Sciatic nerve (tissue), 2 donors: ENCODE results near the gene CANT1. TPM values are rescaled to one million over a fixed set of nuclear protein-coding genes. Genes with fewer than 3 reads are reported as not detected.
A peak's percentile ranks its signal among the peaks of the same experiment; 100 is the strongest.

Experiments
- ATAC-seq: fragments of 200-7000 bp; cut with Tn5 transposase; one replicate; pipeline ENCODE4 v1.9.1; 2020; ENCODE audit warnings: mild to moderate bottlenecking, moderate library complexity
- DNase-seq: peaks from one replicate; pipeline ENCODE4 v3.0.0-alpha.2; 2020; ENCODE audit warnings: low spot score
- intact Hi-C: fragments of 100-400 bp; cut with DNase I; formaldehyde crosslinking; loops from one replicate; pipeline ENCODE4 v1.14.2; 2022
- total RNA-seq: library from RNA; stranded (reverse); fragmentation: NEBNext Ultra II Directional; extraction: Animal tissue kit (Norgen Biotek cat#: 25700); gene quantifications from one replicate; pipeline ENCODE4 v1.2.1, GENCODE V29; 2021
- donor health status: DM: no; HTN: no; CAD: no.
- donor health status: DM: no; HTN: no; CAD: no.

The CANT1 gene
- total RNA-seq, 1 donor from 2014 or later, result 28.9 TPM

- DNase-seq (peak; percentile 56), ATAC-seq (no peak)
- intact Hi-C loops, result no loop called here
Observed at GRCh38 chr17:79045001-79045729, 35.6 kb upstream of the CANT1 start.

- DNase-seq (no peak), ATAC-seq (no peak)
- intact Hi-C loops, result no loop called here
Observed at GRCh38 chr17:79044462-79044861, 34.9 kb upstream of the CANT1 start.

DNA sequence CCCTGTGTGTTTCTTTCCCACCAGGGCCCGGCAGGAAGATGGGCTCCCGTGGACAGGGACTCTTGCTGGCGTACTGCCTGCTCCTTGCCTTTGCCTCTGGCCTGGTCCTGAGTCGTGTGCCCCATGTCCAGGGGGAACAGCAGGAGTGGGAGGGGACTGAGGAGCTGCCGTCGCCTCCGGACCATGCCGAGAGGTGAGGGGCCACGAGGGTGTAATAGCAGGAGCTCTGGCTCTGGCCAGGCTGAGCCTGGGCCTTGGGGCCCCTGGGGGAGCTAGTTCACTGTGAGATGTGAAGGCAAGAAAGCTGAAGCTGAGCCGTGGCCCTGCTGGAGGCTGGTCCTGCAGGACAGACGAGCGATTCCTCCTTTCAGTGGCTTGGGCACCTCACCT lies 34.4 kb upstream of the CANT1 start:
- DNase-seq (no peak), ATAC-seq (no peak)
- intact Hi-C loops, result no loop called here

DNA sequence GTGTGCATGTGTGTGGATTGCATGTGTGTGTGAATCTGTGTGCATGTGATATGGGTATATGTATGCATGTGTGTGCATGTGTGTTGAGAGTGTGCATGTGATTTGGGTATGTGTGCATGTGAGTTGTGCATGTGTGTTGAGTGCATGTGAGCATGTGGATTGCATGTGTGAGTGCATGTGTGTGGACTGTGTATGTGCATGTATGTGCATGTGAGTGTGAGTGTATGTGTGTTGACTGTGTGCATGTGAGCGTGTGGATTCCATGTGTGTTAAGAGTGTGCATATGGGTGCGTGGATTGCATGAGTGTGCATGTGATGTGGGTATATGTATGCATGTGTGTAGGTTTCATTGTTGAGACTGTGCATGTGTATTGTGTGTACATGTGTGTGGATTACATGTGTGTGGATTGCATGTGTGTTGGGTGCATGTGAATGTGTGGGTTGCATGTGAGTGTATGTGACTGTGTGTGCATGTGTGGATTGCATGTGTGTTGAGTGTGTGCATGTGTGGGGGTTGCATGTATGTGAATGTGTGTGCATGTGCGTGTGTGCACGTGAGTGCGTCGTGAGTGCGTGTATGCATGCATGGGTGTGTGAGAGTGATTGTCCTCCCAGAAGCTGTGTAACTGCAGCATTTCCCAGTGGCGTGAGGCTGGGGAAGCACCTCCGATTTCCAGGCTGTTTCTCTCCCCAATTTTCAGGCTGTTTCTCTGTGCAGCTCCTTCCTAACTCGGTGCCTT lies 33.8 kb upstream of the CANT1 start:
- DNase-seq (no peak), ATAC-seq (no peak)
- intact Hi-C loops, result no loop called here

- DNase-seq (peak; percentile 81), ATAC-seq (no peak)
- intact Hi-C loops, result no loop called here
Observed at GRCh38 chr17:79042421-79043190, 33.0 kb upstream of the CANT1 start.

DNA sequence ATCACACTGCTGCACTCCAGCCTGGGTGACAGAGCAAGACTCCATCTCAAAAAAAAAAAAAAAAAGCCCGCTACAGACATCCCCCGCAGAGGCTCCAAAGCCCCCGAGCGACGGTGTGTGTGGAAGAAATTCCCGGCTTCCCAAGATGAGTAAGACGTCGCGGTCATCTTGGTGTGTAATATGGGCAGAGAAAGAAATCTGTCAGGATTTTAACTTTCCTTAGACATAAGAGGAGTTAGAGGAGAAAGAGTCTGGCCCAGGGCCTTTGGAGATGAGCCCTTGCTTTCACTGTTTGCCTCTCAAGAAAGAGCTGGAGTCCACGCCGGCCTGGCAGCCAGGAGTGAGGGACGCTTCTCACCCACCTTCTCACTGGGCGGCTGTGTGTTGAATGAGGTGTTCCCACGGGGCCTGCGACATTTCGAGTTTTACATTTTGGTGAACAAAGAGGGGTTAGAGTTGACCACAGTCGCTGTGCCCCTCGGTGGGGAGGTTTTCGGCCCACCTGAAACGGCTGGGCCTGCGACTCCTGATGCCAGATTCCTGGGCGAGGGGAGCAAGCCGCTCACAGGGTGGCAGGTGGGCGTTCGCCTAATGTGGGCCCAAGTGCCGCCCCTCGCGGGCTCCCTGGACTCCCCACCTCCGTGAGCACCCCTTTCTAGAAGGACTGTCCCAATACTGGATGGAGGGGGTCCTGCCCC lies 32.3 kb upstream of the CANT1 start:
- intact Hi-C loops, result no loop called here
- ATAC-seq (no peak), DNase-seq (no peak)

DNA sequence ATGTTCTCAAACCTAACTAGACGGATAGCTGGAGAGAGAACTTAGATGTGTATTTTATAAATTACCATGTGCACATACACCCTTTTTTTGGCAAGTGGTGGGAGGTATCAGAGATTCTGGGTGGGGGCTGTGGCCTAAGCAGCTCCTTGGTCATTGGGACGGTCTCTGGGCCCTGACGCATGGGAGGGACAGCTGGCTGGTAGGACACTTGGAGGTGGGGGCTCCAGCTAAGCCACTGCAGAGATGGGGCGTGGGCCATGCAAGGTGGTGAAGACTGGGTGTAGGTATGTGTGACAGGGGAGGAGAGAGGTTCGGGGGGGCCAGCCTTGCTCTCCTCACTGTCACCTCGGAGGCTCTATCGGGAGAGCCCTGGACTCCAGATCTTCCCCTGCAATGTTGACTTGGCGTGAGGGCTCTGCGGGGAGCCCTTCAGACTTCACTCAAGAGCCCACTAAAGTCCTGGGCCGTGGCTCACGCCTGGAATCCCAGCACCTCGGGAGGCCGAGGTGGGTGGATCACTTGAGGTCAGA lies 31.5 kb upstream of the CANT1 start:
- intact Hi-C loops, result no loop called here
- no peak for DNase-seq
- ATAC-seq, result no peak

DNA sequence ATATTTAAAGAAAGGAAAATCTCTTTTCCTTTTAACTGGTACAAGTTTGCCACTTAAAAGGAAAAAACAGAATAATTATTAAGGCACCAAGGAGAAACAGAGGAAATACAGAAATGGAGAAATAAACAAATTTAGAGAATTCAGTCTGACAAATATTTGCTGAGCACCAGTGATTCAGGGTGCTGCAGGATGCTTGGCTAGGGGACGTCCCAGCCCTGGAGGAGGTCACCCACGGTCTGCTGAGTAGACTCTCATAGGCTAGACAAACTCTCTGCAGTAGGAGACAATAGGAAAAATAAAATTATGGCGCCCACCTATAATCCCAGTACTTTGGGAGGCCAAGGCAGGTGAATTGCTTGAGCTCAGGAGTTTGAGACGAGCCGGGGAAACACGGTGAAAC lies 30.3 kb upstream of the CANT1 start:
- intact Hi-C loops, result no loop called here
- ATAC-seq, result no peak
- DNase-seq, result no peak

DNA sequence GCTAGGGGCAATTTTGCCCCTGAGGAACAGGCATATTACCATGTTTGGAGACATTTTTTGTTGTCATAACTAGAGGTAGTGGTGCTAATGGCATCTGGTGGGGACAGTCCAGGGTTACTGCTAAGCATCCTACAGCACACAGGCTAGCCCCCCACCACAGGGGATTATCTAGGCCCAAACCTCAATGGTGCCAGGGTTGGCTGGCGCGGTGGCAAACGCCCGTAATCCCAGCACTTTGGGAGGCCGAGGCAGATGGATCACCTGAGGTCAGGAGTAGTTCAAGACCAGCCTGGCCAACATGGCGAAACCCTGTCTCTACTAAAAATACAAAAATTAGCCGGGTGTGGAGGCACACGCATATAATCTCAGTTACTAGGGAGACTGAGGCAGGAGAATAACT lies 29.6 kb upstream of the CANT1 start:
- DNase-seq (no peak), ATAC-seq (no peak)
- intact Hi-C loops, result no loop called here

- ATAC-seq, result peak; percentile 70
- intact Hi-C loops, result no loop called here
- peak; percentile 57 for DNase-seq
Observed at GRCh38 chr17:79038545-79039135, 29.1 kb upstream of the CANT1 start.

DNA sequence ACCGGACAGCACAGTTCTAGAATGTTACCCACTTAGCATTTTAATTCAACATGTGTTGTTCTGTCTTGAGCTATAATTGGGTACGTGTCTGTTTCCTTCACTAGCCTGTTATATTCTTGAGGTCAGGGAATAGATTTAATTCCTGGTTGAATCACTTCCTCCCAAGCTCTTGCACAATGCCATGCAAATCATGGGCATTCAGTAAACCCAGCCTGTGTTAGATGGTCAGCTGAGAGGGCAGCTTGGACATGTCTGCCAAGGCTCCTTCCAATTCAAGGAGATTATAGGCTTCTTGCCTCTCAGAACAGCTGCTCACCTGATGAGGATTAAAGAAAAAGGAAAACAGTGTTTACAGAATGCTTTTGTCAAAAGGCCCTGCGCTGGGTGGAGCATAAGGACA lies 27.0 kb upstream of the CANT1 start:
- intact Hi-C loops, result no loop called here
- DNase-seq (peak; percentile 51), ATAC-seq (peak; percentile 35)

DNA sequence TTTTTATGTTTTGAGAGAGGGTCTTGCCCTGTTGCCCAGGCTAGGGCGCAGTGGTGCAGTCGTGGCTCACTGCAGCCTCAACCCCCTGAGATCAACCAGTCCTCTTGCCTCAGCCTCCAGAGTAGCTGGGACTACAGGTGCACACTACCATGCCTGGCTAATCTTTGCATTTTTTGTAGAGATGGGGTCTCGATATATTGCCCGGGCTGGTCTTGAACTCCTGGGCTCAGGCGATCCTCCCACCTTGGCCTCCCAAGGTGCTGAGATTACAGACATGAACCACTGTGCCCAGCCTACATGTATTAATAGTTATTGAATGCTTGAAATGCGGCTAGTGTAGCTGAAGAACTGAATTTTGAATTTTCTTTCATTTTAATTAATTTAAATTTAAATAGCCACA lies 26.6 kb upstream of the CANT1 start:
- ATAC-seq (no peak), DNase-seq (peak; percentile 28)
- intact Hi-C loops, result no loop called here

DNA sequence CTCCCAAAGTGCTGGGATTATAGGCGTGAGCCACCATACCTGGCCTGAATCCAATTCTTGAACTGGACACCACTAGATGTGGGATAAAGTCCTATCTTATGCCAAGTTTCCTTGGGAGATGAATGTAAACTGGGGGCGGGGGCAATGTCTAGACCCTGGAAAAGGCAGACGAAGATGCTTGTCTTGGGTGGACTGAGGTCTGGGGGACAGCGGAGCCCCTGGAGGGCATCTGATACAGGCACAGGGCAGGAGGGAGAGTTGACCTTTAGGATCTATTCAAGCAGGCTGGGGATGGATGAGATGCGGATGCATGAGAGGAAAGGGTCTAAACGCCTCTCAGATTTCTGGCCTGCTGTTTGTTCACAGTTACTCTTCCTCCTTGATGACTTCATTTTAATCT lies 26.1 kb upstream of the CANT1 start:
- ATAC-seq (no peak), DNase-seq (peak; percentile 32)
- intact Hi-C loops, result no loop called here

DNA sequence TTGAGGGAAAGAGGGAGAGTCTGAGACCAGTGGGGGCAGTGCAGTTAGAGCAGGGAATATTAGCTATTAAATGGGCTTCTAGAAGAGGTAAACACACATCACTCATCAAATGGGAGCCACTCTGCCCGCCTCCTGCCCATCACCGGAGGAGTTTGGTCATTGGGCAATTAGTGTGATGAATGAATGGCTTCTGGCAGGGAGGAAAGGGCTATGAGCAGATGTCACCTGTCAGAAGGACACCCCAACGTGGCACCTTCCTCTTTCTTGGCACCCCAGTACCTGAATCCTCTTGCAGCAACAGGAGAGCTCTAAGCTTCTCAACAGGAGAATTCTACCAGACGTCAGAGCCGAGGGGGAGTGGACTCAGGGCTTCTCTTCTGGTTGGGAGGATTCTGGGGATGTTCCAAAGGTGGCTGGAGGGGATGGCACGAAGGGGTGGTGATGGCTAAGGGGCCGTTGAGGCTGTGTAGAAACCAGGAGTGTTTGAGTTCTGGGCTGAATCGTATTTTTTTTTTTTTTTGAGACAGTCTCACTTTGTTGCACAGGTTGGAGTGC lies 25.4 kb upstream of the CANT1 start:
- no peak for ATAC-seq
- peak; percentile 26 for DNase-seq
- intact Hi-C loops, result no loop called here

DNA sequence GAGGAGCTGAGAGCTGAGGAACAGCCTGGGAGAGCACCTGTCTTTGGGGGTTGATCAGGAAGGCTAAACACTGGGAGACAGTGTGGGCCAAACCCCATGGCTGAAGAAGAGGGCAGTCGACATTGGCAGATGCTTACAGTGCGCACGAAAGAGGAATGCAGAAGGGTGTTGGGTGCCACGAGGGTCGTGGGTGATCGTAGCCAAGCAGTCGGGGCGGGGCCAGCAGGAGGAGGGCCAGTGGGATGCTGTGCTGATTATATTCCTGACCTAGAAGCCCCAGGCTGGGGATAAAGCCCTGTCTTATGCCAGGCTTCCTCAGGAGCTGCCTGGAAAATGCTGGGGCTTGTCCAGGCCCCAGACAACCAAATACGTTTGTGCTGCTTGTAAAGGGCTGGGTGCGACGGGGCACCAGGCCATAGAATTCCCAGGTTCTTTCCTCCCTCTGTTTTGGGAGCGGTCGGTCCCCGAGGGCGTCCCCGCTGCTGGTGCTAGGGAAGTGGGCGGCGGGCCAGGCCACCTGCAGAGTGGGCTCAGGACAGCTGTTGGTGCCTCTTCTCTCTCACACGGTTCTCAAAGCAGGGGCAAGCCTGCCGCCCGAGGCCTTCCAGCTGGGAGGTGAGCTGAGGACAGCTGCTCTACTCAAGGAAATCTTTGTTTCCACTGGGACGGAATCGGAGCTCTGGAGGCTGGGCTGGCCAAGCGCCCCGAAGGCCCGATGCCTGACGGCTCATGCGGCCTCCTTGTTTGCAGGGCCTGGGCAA lies 24.4 kb upstream of the CANT1 start:
- intact Hi-C loops, result no loop called here
- DNase-seq (peak; percentile 72), ATAC-seq (peak; percentile 78)

GRCh38 chr17:79033046-79033616 lies 23.6 kb upstream of the CANT1 start:
- intact Hi-C loops, result no loop called here
- ATAC-seq (no peak), DNase-seq (peak; percentile 32)
